ENCODE measurements around the gene GUCA1A. TPM values are rescaled to one million over a fixed set of nuclear protein-coding genes. Genes with fewer than 3 reads are reported as not detected.
"Not testable (repeated sequence)": the region's sequence is repeated elsewhere in the genome, so short reads cannot be mapped to it uniquely, and the experiment has no call there.

The GUCA1A gene
- polyA plus RNA-seq, 4 donors: 0.19 to 0.29 TPM; not detected in 2

GRCh38 chr6:42202131-42202915 is 29.2 kb downstream of the GUCA1A start:
- DNase-seq (ENCODE audit: low read depth in 4 of 4, low spot score in 3 of 4): not testable (repeated sequence)

GRCh38 chr6:42203183-42203582 is 30.0 kb downstream of the GUCA1A start:
- DNase-seq (ENCODE audit: low read depth in 4 of 4, low spot score in 3 of 4): no peak

GRCh38 chr6:42204768-42205282 is 31.7 kb downstream of the GUCA1A start:
- no peak for DNase-seq (ENCODE audit: low read depth in 4 of 4, low spot score in 3 of 4)

GRCh38 chr6:42207559-42207958 is 34.4 kb downstream of the GUCA1A start:
- DNase-seq (ENCODE audit: low read depth in 4 of 4, low spot score in 3 of 4): not testable (repeated sequence)

- DNase-seq (ENCODE audit: low read depth in 4 of 4, low spot score in 3 of 4): no peak
Observed at GRCh38 chr6:42210551-42210950, 37.4 kb downstream of the GUCA1A start.

GRCh38 chr6:42211726-42212125 is 38.6 kb downstream of the GUCA1A start:
- DNase-seq (ENCODE audit: low read depth in 4 of 4, low spot score in 3 of 4): no peak

- no peak for DNase-seq (ENCODE audit: low read depth in 4 of 4, low spot score in 3 of 4)
Observed at GRCh38 chr6:42212442-42212841, 39.3 kb downstream of the GUCA1A start.

- DNase-seq (ENCODE audit: low read depth in 4 of 4, low spot score in 3 of 4): not testable (repeated sequence)
Observed at GRCh38 chr6:42216495-42216894, 43.3 kb downstream of the GUCA1A start.

GRCh38 chr6:42217157-42217518 is 44.0 kb downstream of the GUCA1A start:
- no peak for DNase-seq (ENCODE audit: low read depth in 4 of 4, low spot score in 3 of 4)

- peak; percentile 81 to 90 (median 86) for DNase-seq (ENCODE audit: low read depth in 4 of 4, low spot score in 3 of 4)
Observed at GRCh38 chr6:42217519-42218367, 44.6 kb downstream of the GUCA1A start, which contains the start of gene MRPS10. Gene MRPS10 (minus strand): TSS chr6:42217861. CDS start chr6:42217849, 12 bp downstream.

GRCh38 chr6:42220807-42221206 is 47.6 kb downstream of the GUCA1A start:
- DNase-seq (ENCODE audit: low read depth in 4 of 4, low spot score in 3 of 4): no peak

- no peak for DNase-seq (ENCODE audit: low read depth in 4 of 4, low spot score in 3 of 4)
Observed at GRCh38 chr6:42221546-42221945, 48.4 kb downstream of the GUCA1A start.

- no peak for DNase-seq (ENCODE audit: low read depth in 4 of 4, low spot score in 3 of 4)
Observed at GRCh38 chr6:42222448-42222847, 49.3 kb downstream of the GUCA1A start.

- DNase-seq (ENCODE audit: low read depth in 4 of 4, low spot score in 3 of 4): no peak
Observed at GRCh38 chr6:42224222-42225028, 51.3 kb downstream of the GUCA1A start.

GRCh38 chr6:42225029-42225339 is 51.8 kb downstream of the GUCA1A start:
- DNase-seq (ENCODE audit: low read depth in 4 of 4, low spot score in 3 of 4): no peak

GRCh38 chr6:42225419-42225818 is 52.3 kb downstream of the GUCA1A start:
- DNase-seq (ENCODE audit: low read depth in 4 of 4, low spot score in 3 of 4): no peak

- no peak for DNase-seq (ENCODE audit: low read depth in 4 of 4, low spot score in 3 of 4)
Observed at GRCh38 chr6:42226161-42226611, 53.0 kb downstream of the GUCA1A start.

- no peak for DNase-seq (ENCODE audit: low read depth in 4 of 4, low spot score in 3 of 4)
Observed at GRCh38 chr6:42226645-42227143, 53.5 kb downstream of the GUCA1A start.

- no peak for DNase-seq (ENCODE audit: low read depth in 4 of 4, low spot score in 3 of 4)
Observed at GRCh38 chr6:42227173-42227850, 54.1 kb downstream of the GUCA1A start.

GRCh38 chr6:42228305-42228704 is 55.1 kb downstream of the GUCA1A start:
- DNase-seq (ENCODE audit: low read depth in 4 of 4, low spot score in 3 of 4): no peak

Measured in right renal pelvis (tissue), 4 donors.